GM18873 (cell line): ENCODE measurements around the gene AXIN1.
"Not testable (repeated sequence)": the region's sequence is repeated elsewhere in the genome, so short reads cannot be mapped to it uniquely, and the experiment has no call there.

Experiments
- ATAC-seq: cut with Tn5 transposase; IDR thresholded peaks from one replicate; pipeline ENCODE4 v1.9.1; 2021; ENCODE audit warnings: mild to moderate bottlenecking, moderate library complexity, moderate number of reproducible peaks; ENCODE audit not compliant: unreplicated experiment, low FRiP score

Gene AXIN1

DNA sequence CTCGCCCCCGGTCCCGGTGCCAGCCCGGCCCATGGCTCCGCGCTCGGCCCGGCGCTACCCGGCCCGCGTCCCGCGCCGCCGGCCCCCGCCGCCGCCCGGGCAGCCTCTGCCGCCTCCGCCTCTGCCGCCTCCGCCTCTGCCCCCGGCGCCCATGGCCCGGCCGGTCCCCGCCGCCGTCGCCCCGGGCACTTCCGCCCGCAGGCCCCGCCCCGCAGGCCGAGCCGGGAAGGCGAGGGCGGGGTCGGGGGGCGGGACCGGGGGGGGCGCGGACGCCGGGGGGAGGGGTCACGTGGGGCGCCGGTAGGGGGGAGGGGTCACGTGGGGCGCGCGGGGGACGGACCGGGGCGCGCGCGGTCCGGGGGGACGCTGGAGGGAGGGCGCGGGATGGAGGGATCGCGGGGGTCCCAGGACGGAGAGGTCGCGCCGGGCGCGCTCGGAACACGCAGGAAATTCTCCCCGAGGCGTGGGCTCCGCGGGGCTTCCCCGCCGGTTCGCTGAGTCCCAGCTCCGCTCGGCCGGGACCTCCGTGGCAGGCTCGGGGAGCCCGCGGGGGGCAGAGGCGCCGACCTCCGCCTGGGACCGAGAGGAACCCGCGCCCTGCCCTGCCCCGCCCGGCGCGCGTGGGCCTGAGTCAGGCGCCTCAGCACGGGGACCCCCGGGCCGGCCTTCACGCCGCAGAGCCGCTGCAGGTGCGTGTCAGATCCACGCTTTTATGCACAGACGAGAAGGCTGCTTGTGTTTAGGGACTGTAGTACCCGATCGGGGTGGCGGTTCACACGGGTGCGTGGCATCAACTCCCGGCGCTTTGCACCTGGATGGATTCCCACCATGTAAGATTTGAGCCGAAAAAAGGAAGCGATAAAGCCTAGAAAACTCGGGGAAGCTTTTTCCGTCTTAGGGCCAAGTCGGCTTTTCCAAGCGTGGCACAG, 29.5 kb upstream of the AXIN1 start, which contains the start of gene PGAP6:
PGAP6 (minus strand) TSS at position 190 of the 929 bp plus-strand sequence; CDS start at position 33, 157 bp downstream.
- ATAC-seq, result no peak

DNA sequence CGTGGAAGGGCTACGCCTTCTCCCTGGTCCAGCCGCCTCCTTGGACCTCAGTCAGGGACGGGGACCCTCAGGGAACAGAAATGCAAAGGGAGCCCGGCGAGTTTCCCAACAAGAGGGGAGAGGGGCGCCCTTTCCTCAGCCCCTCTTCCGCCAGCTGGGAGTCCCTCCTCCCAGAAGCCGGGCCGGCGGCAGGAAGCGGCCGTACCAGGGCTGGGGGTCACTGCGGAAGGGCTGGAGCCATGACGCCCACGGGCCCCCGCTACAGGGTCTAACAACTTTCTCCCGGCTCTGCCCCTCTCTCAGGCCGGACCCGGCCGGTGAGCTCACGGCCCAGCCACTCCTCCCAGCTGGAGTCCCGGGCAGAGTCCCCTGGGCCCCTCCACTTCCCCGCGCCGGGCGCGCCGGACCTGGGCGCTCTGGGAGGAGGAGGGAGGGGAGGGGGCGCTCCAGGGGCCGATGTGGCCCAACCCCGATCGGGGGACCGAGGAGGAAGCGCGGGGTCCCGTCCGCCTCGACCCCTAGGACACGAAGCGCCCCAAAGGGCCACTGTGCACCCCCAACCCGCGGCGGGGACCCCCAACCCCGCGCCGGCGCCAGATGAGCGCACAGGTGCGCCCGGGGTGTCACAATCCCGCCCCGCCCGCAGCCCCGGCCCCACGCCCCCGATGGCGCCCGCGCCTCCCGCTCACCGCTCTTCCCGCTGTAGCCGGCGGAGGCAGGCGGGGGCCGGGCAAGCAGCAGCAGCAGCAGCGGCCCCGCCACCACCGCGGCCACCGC, 28.7 kb upstream of the AXIN1 start:
- ATAC-seq, result no peak

DNA sequence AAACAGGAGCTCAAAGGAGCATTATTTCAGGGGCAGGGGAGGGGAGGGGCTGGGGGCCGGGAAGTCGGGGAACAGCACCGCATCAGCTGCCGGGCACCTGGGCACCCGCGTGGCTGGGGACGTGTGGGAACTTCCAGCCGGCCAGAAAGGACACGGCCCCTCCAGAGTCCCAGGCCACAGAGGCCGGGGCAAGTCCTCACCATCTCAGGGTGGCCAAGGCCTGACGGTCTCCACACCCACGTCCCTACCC, 28.2 kb upstream of the AXIN1 start:
- no peak for ATAC-seq

DNA sequence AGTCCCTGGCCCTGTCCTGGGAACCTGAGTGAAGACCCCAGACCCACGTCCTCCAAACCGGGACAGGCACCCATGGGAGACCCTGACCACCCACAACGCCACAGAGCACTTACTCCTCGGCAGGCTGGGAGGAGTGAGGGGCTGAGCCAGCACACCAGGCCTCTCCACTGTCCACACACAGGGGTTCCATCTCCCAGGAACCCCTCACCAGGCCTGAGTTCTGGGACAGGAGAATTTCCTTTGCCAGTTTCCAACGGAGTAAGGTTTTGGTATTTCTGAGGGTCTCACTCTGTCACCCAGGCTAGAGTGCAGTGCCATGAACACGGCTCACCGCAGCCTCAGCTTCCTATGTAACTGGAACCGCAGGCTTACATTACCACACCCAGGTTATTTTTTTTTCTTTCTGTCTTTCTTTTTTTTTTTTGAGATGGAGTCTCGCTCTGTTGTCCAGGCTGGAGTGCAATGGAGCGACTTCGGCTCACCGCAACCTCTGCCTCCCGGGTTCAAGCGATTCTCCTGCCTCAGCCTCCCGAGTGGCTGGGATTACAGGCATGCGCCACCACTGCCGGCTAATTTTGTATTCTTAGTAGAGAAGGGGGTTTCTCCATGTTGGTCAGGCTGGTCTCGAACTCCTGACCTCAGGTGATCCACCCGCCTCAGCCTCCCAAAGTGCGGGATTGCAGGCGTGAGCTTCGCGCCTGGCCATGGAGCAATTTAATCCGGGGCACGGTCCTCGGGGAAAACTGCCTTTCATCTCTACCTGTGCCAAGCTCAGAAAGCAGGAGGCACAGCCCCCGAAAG, 27.6 kb upstream of the AXIN1 start:
- ATAC-seq, result no peak

DNA sequence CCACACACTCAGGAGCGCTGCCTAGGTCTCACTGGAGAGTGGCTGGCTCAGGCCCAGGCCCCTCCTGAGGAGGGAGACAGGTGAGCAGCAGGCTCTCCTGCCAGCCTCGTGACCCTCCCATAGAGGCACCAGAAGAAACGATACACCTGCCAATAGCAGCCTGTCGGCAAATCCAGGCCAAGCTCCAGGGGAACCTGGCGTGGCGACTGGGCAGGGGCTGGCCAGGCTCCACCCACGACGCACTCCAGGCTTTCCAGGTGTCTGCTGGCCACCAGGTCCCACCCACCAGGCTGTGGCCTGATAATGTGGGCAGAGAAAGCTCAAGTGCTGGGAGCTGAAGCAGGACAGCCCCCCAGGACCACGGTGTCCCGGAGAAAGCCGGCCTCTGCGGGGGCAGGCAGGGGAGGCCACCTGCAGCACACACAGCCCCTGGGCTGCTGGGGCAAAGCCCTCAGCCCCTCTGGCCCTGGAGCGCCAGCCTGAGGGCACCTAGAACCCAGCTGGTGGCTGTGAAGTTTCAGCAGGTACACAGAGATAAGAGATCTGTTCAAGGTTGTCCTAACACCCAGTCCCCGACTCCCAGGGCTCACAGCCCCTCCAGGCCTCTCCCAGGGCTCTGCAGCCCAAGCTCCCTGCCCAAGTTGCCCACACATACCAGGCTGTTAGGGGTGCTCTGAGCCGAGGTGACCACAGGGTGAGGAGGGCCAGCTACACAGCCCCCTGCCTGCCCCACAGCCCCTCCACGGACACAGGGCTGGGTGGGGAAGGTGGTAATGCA, 26.8 kb upstream of the AXIN1 start:
- no peak for ATAC-seq

DNA sequence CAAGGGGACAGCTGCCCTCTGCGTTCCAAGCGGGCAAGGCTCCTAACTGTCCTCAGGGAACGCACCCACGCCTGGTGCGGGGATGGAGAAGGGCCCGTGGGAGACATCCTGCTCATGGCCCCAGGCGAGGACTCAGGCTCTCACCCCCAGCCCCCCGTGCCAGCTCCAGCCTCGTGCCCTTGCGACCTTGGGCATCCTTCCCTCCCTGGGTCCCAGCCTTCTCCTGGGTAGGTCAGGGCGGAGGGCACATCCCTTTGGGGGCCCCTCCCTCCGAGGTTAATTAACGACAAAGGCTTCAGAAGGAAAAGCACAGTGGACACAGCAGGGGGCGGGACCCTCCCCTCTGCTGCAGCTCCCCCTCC, 26.3 kb upstream of the AXIN1 start:
- ATAC-seq, result no peak

DNA sequence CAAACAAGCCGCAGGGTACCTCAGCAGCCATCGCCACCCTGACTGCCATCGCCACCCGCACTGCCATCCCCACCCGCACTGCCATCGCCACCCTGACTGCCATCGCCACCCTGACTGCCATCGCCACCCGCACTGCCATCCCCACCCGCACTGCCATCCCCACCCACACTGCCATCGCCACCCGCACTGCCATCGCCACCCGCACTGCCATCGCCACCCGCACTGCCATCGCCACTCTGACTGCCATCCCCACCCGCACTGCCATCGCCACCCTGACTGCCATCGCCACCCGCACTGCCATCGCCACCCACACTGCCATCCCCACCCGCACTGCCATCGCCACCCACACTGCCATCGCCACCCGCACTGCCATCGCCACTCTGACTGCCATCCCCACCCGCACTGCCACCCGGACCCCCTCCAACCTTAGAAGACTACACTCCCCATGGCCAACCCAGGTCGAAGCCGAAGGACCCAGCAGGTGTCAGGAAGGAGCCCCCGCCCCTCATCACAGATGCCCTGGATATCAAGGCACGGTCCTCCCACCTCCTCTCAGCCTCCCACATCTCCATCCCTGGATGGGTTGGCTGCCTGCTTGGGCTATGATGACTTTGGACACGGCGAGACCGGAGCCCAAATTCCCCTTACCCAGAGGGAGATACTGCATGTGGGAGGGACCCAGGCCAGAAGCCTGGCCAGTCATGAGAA, 25.7 kb upstream of the AXIN1 start:
- not testable (repeated sequence) for ATAC-seq

DNA sequence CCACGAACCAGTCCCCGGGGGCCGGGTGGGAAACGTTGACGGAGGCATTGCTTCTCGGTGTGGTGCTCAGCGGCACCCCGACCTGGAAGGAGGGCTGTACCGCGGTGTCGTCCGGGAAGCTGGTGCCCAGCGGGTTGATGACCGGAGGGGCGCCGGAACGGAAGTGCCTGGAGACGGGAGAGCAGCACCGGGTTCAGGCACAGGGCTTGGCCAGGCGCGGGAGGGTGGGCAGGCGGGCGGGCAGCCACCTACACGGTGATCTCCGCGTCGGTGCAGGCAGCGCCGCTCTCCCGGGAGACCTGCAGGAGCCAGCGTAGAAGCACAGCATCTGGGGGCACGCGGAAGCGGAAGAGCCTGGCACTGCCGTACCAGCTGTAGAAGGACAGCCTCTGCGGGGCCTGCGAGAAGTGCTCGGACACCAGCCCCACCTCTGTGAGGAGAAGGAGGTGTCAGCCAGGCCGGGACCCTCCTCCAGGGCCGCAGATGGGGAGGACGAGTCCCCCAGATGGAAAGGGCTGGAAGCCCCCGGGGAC, 25.0 kb upstream of the AXIN1 start:
- ATAC-seq, result no peak

DNA sequence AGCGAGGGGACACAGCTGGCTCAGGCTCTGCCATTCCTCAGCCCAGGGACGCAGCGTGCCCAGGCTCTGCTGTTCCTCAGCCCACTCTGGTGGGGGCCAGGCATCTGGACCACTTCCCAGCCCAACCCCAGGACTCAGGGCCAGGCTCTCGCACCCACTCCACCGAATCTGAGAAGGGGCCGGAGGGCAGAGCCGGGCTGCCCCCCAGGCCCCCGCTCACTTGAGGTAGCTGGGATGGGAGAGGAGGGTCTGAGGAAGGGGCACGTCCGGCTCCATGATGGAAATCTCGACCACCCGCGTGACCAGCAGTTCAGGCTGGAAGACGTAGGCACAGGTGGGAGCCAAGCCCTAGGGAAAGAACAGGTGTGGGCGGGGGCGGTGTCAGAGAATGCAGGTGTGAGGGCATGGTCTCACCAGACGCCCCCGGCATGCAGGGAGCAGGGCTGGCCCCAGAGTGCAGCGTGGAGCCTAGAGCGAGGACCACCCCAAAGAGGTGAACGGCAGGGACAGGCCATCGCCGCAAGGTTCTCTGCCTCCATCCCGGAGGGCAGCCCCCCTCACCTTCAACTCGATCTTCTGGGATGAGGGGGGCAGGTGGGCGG, 24.4 kb upstream of the AXIN1 start:
- ATAC-seq, result no peak

DNA sequence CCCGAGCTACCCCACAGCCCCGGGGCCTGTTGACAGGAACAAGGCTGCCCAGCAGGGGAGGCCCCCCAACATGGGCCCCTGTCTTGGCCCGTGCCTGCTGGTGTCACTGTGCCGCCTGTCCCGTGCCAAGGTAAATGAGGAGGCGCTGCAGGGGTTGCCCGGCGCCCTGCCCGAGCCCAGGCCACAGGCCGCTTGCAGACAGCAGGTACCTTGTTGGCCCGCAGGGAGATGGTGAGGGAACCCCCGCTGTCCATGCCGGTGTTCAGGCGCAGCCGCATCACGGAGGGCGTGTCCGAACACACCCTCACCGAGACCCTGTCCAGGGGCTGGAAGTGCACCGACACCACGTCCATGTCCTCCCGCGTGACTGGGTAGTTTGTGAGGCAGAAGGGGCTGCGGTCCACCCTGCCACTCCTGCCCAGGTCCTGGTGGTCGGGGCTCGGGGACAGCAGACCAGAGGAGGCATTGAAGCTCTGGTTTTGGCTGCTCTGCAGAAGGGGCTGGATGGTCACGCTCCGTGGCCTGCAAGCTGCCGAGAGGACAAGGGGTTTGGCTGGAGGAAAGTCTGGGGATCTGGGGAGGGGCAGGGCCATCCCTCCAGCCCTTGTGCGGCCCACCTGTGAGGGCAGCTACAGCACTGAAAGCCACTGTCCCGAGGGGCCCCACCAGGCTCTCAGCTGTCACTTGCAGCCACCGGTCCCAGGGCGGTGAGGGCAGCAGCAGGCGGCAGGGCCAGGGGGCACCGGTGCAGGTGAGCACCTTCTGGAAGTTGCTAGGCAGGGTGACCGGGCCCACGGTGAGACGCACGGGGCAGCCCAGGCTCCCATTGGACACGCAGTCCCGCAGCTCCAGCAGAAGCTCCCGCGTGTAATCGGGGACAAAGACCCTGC, 23.6 kb upstream of the AXIN1 start:
- ATAC-seq, result no peak

DNA sequence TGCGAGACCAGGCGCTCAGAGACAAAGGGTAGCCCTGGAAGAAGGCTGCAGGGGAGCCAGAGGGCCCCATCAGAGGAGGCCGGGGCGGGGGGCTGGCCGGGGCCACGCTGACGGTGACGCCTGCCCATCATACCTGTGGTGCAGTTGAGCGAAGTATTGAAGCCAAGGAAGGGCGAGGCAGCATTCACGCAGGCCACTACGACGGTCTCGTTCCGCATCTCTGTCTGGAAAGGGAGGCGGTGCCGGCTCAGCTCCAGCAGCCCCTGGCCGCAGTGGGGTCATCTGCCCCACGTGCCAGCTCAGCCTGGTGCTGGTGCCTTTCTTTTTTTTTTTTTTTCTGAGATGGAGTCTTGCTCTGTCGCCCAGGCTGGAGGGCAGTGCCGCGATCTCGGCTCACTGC, 22.7 kb upstream of the AXIN1 start:
- no peak for ATAC-seq

DNA sequence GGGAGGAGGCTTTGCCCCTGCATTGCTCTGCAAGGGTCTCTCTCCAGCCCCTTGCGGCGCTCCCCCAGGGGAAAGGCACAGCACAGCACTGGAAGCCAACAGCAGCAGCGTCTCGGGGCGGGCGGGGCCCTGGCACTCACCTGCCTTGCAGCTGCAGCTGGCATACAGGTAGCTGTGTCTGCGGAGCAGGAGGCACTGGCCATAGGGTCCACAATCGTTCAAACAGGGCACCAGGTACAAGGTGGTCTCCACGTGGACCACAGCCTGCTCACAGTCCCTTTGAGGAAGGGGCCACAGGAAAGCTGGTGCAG, 22.0 kb upstream of the AXIN1 start:
- no peak for ATAC-seq

DNA sequence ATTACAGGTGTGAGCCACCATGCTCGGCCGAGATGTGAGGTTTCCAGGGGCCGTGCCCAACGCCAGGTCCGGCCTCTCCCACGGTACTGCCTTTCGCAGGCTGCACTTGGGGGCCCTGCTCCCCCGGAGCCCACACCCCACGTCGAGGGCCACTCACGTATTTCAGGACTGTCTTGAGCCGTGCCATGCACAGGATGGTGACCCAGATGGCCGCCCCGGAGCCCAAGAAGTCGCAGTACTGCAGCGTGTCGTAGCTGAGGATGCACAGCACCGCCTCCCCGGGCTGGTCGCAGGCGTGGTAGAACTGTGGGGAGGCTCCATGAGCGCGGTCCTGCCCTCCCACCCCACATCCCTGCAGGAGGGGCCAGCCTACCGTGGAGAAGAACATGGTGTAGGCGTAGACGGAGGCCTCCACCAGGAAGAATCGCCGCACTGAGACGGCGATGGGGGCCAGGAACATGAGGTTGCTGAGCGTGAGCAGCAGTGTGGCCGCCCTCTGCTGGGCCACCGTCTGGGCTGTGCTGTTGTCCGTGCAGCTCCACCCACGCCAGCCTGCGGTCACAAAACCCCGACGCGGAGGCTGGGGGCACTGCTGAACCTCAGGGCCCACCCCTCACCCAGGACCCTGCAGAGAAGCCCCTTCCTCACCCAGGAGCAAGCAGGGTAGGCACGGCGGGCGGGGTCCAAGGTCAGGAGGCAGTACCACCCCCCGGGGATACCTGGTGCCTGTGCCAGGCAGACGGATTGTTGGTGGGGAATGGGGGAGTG, 21.5 kb upstream of the AXIN1 start:
- no peak for ATAC-seq

DNA sequence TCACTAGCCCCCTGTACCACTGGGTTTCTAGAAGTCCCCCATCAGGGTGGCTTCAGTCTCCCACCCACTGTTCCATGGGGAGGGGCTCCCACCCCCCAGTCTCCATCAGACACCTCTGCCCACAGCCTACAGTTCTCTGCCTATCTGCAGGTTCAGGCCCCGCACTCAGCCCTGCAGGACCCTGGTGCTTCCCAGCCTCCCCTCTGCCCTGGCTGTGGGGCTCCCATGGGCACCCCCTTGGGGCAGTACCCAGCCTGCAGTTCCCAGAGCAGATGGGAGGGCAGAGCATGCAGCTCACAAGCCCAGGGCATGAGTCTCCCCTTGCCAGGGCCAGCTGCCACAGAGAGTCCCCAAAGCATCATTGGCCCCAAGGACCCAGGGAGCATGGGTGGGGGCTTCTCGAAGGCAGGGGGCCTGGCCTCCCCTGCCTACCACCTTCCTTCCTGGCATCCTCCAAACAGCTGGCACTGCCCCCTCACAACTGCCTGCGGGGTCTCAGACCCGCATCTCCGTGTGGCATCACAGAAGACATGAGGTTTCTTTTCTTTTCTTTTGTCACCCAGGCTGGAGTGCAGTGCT, 20.6 kb upstream of the AXIN1 start:
- ATAC-seq, result no peak

DNA sequence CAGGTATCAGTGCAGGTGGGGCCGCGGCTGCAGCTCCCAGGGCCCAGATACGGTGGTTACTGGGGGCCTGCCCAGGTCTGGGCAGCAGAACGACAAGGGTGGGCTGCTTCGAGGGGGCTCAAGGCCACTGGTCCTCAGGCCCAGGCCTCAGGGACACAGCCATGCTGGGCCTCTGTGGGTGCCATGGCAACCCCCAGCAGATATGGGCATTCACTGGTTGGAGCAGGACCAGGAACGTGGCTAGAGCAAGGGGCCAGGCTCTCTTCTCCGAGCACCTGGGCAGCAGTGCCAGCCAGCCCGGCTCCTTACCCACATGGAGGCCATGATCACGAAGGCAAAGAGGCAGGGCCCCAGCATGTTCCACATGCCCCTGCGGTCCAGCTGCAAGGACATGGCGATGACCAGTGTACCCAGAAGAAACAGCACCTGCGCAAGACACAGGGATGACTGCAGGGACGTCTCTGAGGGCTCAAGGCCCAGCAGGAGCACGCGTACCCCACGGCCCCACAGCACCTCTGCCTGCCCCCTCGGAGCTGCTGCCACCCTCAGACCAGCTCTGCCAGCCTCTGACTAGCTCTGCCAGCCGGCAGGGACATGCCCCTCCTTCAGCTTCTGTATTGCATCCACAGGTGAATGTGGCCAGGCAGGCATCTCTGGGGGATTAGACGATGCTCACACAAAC, 19.9 kb upstream of the AXIN1 start:
- no peak for ATAC-seq

DNA sequence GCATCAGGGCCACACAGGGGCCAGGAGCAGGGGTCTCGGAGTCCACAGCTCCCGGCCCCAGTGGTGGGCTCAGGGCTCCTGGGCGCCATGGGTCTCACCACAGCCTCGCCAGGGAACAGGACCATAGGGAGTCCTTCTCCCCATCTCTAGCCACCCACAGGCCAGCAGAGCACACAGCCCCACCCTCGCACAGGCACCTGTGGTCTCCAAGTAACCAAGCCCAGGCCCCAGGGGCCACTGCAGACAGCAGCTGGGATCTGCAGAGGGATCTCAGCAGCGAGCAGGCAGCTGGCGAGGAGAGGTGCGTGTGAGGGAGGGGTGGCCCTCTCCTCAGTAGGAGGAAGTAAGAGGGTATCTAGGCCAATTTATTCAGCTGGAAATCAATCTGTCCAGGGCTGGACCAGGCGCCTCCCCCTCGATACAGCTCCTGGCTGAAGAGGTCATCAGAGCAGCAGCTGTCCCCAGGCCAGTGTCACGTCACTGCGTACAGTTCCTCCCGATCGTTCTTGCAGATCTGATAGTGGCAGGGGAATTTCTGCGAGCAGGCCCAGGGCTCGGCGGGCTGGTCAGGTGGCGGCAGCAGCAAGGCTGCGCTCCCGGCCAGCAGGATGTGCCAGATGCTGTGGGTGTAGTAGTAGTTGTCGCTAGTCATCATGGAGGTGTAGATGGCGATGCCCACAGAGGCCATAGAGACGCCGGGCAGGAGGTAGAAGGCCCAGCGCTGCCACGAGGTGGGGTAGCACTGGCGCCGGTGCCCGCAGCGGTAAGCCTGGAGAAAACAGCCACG, 19.2 kb upstream of the AXIN1 start:
- no peak for ATAC-seq
